GM23338 (cell line): ENCODE results near the gene PTPRS. TPM values are rescaled to one million over a fixed set of nuclear protein-coding genes. Genes with fewer than 3 reads are reported as not detected.
A peak's percentile ranks its signal among the peaks of the same experiment; 100 is the strongest.

ENCODE experiments used
- ATAC-seq: fragments of 200-7000 bp; cut with Tn5 transposase; 3 replicates; pipeline ENCODE4 v1.9.1; 2020
- DNase-seq: peaks from one replicate; pipeline ENCODE4 v3.0.0-alpha.2; 2015; ENCODE audit warnings: low spot score
- H2AFZ ChIP-seq: fragments of 200-600 bp; sonication (generic); 2 replicates; pipeline ENCODE4 v1.8.0; 2016; ENCODE audit warnings: antibody characterized with exemption, mild to moderate bottlenecking, moderate library complexity
- H3F3A ChIP-seq: fragments of 200-600 bp; sonication (generic); replicated peaks from 2 replicates; pipeline ENCODE4 v1.8.0; 2017; ENCODE audit warnings: antibody characterized with exemption, mixed run types, low read depth
- H3K27ac ChIP-seq: fragments of 200-600 bp; sonication (generic); 2 replicates; pipeline ENCODE4 v1.6.1; 2016; ENCODE audit warnings: low read depth
- H3K27me3 ChIP-seq: fragments of 200-600 bp; sonication (generic); 2 replicates; pipeline ENCODE4 v1.8.0; 2016; ENCODE audit warnings: mild to moderate bottlenecking, mixed run types, moderate library complexity; ENCODE audit not compliant: insufficient read depth
- H3K36me3 ChIP-seq: fragments of 200-600 bp; sonication (generic); 2 replicates; pipeline ENCODE4 v1.8.0; 2016; ENCODE audit warnings: mild to moderate bottlenecking; ENCODE audit not compliant: insufficient read depth
- H3K4me1 ChIP-seq: fragments of 200-600 bp; sonication (generic); 2 replicates; pipeline ENCODE4 v1.8.0; 2016; ENCODE audit warnings: mild to moderate bottlenecking, moderate library complexity; ENCODE audit not compliant: insufficient read depth
- H3K4me2 ChIP-seq: fragments of 200-600 bp; sonication (generic); 2 replicates; pipeline ENCODE4 v1.7.1; 2017; ENCODE audit warnings: mixed run types
- H3K4me3 ChIP-seq: fragments of 200-600 bp; sonication (generic); 2 replicates; pipeline ENCODE4 v1.6.1; 2016; ENCODE audit warnings: mixed run types
- H3K79me2 ChIP-seq: fragments of 200-600 bp; sonication (generic); replicated peaks from 2 replicates; pipeline ENCODE4 v1.8.0; 2017; ENCODE audit warnings: mild to moderate bottlenecking; ENCODE audit not compliant: insufficient read depth
- H3K9me2 ChIP-seq: fragments of 200-600 bp; sonication (generic); 2 replicates; pipeline ENCODE4 v1.8.0; 2017; ENCODE audit not compliant: insufficient read depth
- H4K20me1 ChIP-seq: fragments of 200-600 bp; sonication (generic); replicated peaks from 2 replicates; pipeline ENCODE4 v1.8.0; 2017; ENCODE audit warnings: mild to moderate bottlenecking; ENCODE audit not compliant: insufficient read depth
- H3K27ac Mint-ChIP-seq: 2 replicates; pipeline ENCODE4 v1.8.0; 2020; ENCODE audit warnings: inconsistent platforms, mild to moderate bottlenecking, moderate library complexity, mixed read lengths
- H3K27me3 Mint-ChIP-seq: 3 replicates; pipeline ENCODE4 v1.8.0; 2022; ENCODE audit warnings: low read depth, mild to moderate bottlenecking, moderate library complexity, mixed read lengths, inconsistent platforms; ENCODE audit not compliant: insufficient read depth, poor library complexity
- H3K36me3 Mint-ChIP-seq: 3 replicates; pipeline ENCODE4 v1.8.0; 2021; ENCODE audit warnings: low read depth, mild to moderate bottlenecking, inconsistent platforms, moderate library complexity, mixed read lengths
- H3K4me1 Mint-ChIP-seq: 3 replicates; pipeline ENCODE4 v1.8.0; 2020; ENCODE audit warnings: mild to moderate bottlenecking, inconsistent platforms, mixed read lengths
- H3K4me3 Mint-ChIP-seq: 3 replicates; pipeline ENCODE4 v1.8.0; 2021; ENCODE audit warnings: moderate library complexity, mild to moderate bottlenecking, inconsistent platforms, mixed read lengths
- H3K9me3 Mint-ChIP-seq: 3 replicates; pipeline ENCODE4 v1.8.0; 2020; ENCODE audit warnings: moderate library complexity, mild to moderate bottlenecking, inconsistent platforms, mixed read lengths
- CREB1 ChIP-seq: fragments of 250-450 bp; sonication (Bioruptor Pico); IDR thresholded peaks from 2 replicates; pipeline ENCODE4 v1.5.0; 2020; ENCODE audit warnings: low read depth, mild to moderate bottlenecking, moderate library complexity
- CTCF ChIP-seq, 2 experiments: fragments of 200-600 bp in 1 of 2; sonication (generic) in 1 of 2; conservative IDR thresholded peaks; 2 replicates each; pipeline versions ENCODE4 v1.5.1 to v1.6.1; 2016 to 2017; ENCODE audit warnings: antibody characterized with exemption in 2 of 2, low read depth in 2 of 2, mild to moderate bottlenecking in 2 of 2, moderate library complexity in 1 of 2
- ETS1 ChIP-seq: IDR thresholded peaks from 2 replicates; pipeline ENCODE4 v1.6.1; 2016; ENCODE audit warnings: antibody characterized with exemption
- EZH2 ChIP-seq: fragments of 200-600 bp; sonication (generic); IDR thresholded peaks from one replicate; pipeline ENCODE4 v1.8.0; 2017; ENCODE audit warnings: antibody characterized with exemption, mild to moderate bottlenecking, low read depth; ENCODE audit not compliant: unreplicated experiment
- EZH2phosphoT487 ChIP-seq: fragments of 200-600 bp; sonication (generic); IDR thresholded peaks from one replicate; pipeline ENCODE4 v1.8.1; 2018; ENCODE audit warnings: antibody characterized with exemption; ENCODE audit not compliant: unreplicated experiment
- JUNB ChIP-seq: IDR thresholded peaks from one replicate; pipeline ENCODE4 v1.6.1; 2016; ENCODE audit warnings: antibody characterized with exemption; ENCODE audit not compliant: unreplicated experiment
- STAT1 ChIP-seq: IDR thresholded peaks from one replicate; pipeline ENCODE4 v1.6.1; 2016; ENCODE audit warnings: antibody characterized with exemption; ENCODE audit not compliant: unreplicated experiment
- ZNF331 ChIP-seq: fragments of 250-450 bp; sonication (Bioruptor Pico); IDR thresholded peaks from 2 replicates; pipeline ENCODE4 v1.5.0; 2020; ENCODE audit warnings: low read depth, mild to moderate bottlenecking, moderate library complexity
- polyA plus RNA-seq: library from polyadenylated mRNA; unstranded; fragments of >200 nt; fragmentation: Nextera tagmentation; extraction: Ambion mirVana; gene quantifications from 2 replicates; pipeline ENCODE4 v1.2.1, GENCODE V29; 2016
- total RNA-seq: library from RNA; depleted of rRNA; stranded (reverse); fragments of >200 nt; shearing (Covaris generic); gene quantifications from 2 replicates; pipeline ENCODE4 v1.2.3, GENCODE V29; 2014
- TF ChIP-seq, protein P1 (sequence below): IDR thresholded peaks from one replicate; pipeline ENCODE4 v1.6.1; 2018; ENCODE audit warnings: antibody characterized with exemption; ENCODE audit not compliant: unreplicated experiment

The PTPRS gene
- total and polyA plus RNA-seq, 2 experiments from 2014 or later = 20.7 to 290 TPM

DNA sequence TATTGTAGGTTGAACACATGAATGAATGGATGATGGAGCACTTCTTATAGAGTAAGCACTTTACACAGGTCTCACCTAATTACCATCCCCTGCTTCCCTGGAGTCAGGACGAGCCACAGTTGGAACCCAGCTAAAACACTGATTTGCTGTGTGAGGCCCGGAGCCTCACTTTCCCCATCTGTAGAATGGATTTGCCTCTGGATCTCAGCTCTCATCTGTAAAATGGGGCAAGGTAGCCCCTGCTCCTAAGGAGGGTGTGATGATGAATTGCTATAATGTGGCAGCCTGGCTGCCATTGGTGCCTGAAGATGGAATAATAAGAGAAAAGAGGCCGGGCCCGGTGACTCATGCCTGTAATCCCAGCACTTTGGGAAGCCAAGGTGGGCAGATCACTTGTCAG is 1.4 kb upstream of the PTPRS start:
- Mint-ChIP-seq H3K9me3 (peaks cover 13% of the 10 kb centered on the region), H3K4me3 (peak overlapping the region; percentile 13; the same call in 1 of the 3 replicates), H3K27me3 (peaks cover 44% of the 10 kb centered on the region), H3K4me1 (peaks cover 25% of the 10 kb centered on the region), H3K36me3 (peaks cover 3% of the 10 kb centered on the region; the same call in 1 of the 3 replicates), H3K27ac (no peak overlapping the region)
- no peak for TF ChIP-seq JUNB
- no peak for TF ChIP-seq ETS1
- TF ChIP-seq STAT1 = no peak
- no peak for TF ChIP-seq EZH2
- no peak for TF ChIP-seq ZNF331 (CRISPR knock-in tag)
- TF ChIP-seq, protein P1, sequence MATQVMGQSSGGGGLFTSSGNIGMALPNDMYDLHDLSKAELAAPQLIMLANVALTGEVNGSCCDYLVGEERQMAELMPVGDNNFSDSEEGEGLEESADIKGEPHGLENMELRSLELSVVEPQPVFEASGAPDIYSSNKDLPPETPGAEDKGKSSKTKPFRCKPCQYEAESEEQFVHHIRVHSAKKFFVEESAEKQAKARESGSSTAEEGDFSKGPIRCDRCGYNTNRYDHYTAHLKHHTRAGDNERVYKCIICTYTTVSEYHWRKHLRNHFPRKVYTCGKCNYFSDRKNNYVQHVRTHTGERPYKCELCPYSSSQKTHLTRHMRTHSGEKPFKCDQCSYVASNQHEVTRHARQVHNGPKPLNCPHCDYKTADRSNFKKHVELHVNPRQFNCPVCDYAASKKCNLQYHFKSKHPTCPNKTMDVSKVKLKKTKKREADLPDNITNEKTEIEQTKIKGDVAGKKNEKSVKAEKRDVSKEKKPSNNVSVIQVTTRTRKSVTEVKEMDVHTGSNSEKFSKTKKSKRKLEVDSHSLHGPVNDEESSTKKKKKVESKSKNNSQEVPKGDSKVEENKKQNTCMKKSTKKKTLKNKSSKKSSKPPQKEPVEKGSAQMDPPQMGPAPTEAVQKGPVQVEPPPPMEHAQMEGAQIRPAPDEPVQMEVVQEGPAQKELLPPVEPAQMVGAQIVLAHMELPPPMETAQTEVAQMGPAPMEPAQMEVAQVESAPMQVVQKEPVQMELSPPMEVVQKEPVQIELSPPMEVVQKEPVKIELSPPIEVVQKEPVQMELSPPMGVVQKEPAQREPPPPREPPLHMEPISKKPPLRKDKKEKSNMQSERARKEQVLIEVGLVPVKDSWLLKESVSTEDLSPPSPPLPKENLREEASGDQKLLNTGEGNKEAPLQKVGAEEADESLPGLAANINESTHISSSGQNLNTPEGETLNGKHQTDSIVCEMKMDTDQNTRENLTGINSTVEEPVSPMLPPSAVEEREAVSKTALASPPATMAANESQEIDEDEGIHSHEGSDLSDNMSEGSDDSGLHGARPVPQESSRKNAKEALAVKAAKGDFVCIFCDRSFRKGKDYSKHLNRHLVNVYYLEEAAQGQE = no peak
- Histone ChIP-seq H3K4me2 (no peak overlapping the region), H3K36me3 (no peaks in the 10 kb centered on the region), H2AFZ (no peak overlapping the region), H3K9me2 (no peaks in the 10 kb centered on the region), H4K20me1 (peaks cover 15% of the 10 kb centered on the region; the same call in 1 of the 2 replicates), H3K27ac (no peak overlapping the region), H3K27me3 (peaks cover 26% of the 10 kb centered on the region), H3K4me1 (peaks cover 15% of the 10 kb centered on the region), H3K4me3 (no peak overlapping the region), H3K79me2 (peaks cover 25% of the 10 kb centered on the region), H3F3A (0 out of 2 replicates have a peak, but pooled peaks cover 4% of the 10 kb centered on the region)
- ATAC-seq (no peak), DNase-seq (no peak)

- no peaks in the 10 kb centered on the region for H3K9me2 ChIP-seq
- H3K4me2 ChIP-seq = no peak overlapping the region
- Mint-ChIP-seq H3K9me3 (peaks cover 10% of the 10 kb centered on the region), H3K27me3 (peaks cover 44% of the 10 kb centered on the region), H3K27ac (no peak overlapping the region), H3K36me3 (peaks cover 3% of the 10 kb centered on the region; the same call in 1 of the 3 replicates), H3K4me3 (peak overlapping the region; percentile 48; the same call in 2 of the 3 replicates), H3K4me1 (peaks cover 29% of the 10 kb centered on the region)
- peaks cover 21% of the 10 kb centered on the region for H3K27me3 ChIP-seq
- H2AFZ ChIP-seq = peak overlapping the region; percentile 81
- peaks cover 19% of the 10 kb centered on the region for H3K4me1 ChIP-seq
- no peaks in the 10 kb centered on the region for H3K36me3 ChIP-seq
- H3K79me2 ChIP-seq = peaks cover 29% of the 10 kb centered on the region
- H4K20me1 ChIP-seq = peaks cover 18% of the 10 kb centered on the region; the same call in 1 of the 2 replicates
- ATAC-seq = no peak
- no peak for DNase-seq
- no peak overlapping the region for H3K27ac ChIP-seq
- H3K4me3 ChIP-seq = no peak overlapping the region
- H3F3A ChIP-seq = 0 out of 2 replicates have a peak, but pooled peaks cover 4% of the 10 kb centered on the region
- TF ChIP-seq EZH2 (no peak), CTCF (conservative IDR thresholded peaks at IDR 0.05; ENCODE audit: low read depth in 2 of 2) (no peak), ZNF331 (CRISPR knock-in tag) (no peak), CREB1 (CRISPR knock-in tag) (no peak), EZH2phosphoT487 (no peak), STAT1 (no peak)
Observed at GRCh38 chr19:5341448-5341820, 822 bp upstream of the PTPRS start.
